Activated CD8-positive, alpha-beta T cell treated with anti-CD3 and anti-CD28 coated beads for 36 hours (primary cell): ENCODE data around the gene SPAG16. TPM values are rescaled to one million over a fixed set of nuclear protein-coding genes. Genes with fewer than 3 reads are reported as not detected.

ENCODE experiments used
- ATAC-seq: fragments of 200-7000 bp; cut with Tn5 transposase; one replicate; pipeline ENCODE4 v1.10.0; 2021; ENCODE audit warnings: mild to moderate bottlenecking, moderate library complexity
- CTCF ChIA-PET: fragments of 350-600 bp; sonication (Branson Sonifier 250); formaldehyde crosslinking; loops from one replicate; lab custom pipeline; 2021; ENCODE audit warnings: antibody characterized with exemption; lab: Charles Lee
- POLR2A ChIA-PET: fragments of 350-600 bp; sonication (Branson Sonifier 250); formaldehyde crosslinking; loops from one replicate; lab custom pipeline; 2021; ENCODE audit warnings: antibody characterized with exemption; lab: Charles Lee
- DNase-seq: peaks from one replicate; pipeline ENCODE4 v3.0.0-alpha.2; 2020
- H3K27ac Mint-ChIP-seq: one replicate; pipeline ENCODE4 v1.8.0; 2021; ENCODE audit warnings: mild to moderate bottlenecking, mixed read lengths
- H3K27me3 Mint-ChIP-seq: one replicate; pipeline ENCODE4 v1.8.0; 2021; ENCODE audit warnings: mixed read lengths
- H3K36me3 Mint-ChIP-seq: one replicate; pipeline ENCODE4 v1.8.0; 2021; ENCODE audit warnings: low read depth, mixed read lengths
- H3K4me1 Mint-ChIP-seq: one replicate; pipeline ENCODE4 v1.8.0; 2021; ENCODE audit warnings: low read depth, mixed read lengths
- H3K4me3 Mint-ChIP-seq: one replicate; pipeline ENCODE4 v1.8.0; 2021; ENCODE audit warnings: mild to moderate bottlenecking, moderate library complexity, mixed read lengths
- H3K9me3 Mint-ChIP-seq: one replicate; pipeline ENCODE4 v1.8.0; 2021; ENCODE audit warnings: mixed read lengths
- CTCF ChIP-seq: fragments of 200-600 bp; IDR thresholded peaks from one replicate; pipeline ENCODE4 v1.8.0; 2022; ENCODE audit warnings: antibody characterized with exemption, mild to moderate bottlenecking
- intact Hi-C: fragments of 100-400 bp; cut with micrococcal nuclease; formaldehyde crosslinking; loops from one replicate; pipeline ENCODE4 v1.10.0; 2022
- total RNA-seq, 2 experiments: library from RNA; stranded (reverse); gene quantifications; one replicate each; pipeline ENCODE4 v1.2.3, GENCODE V29; 2021

Gene SPAG16
- total RNA-seq, 2 experiments from 2014 or later: 9.4 to 11.7 TPM

GRCh38 chr2:213562539-213563180 is 278.4 kb downstream of the SPAG16 start:
- Mint-ChIP-seq H3K36me3 (no peaks in the 10 kb centered on the region), H3K27ac (no peak overlapping the region), H3K4me1 (no peaks in the 10 kb centered on the region), H3K4me3 (no peak overlapping the region), H3K27me3 (no peaks in the 10 kb centered on the region), H3K9me3 (no peaks in the 10 kb centered on the region)
- ATAC-seq (no peak), DNase-seq (no peak)
- intact Hi-C loops: no loop called here
- TF ChIP-seq CTCF: no peak
- POLR2A ChIA-PET: no interaction called here
- CTCF ChIA-PET: no interaction called here

GRCh38 chr2:213566846-213567245 is 282.6 kb downstream of the SPAG16 start:
- H3K4me1 Mint-ChIP-seq: no peaks in the 10 kb centered on the region
- H3K27ac Mint-ChIP-seq: no peak overlapping the region
- POLR2A ChIA-PET: no interaction called here
- DNase-seq (no peak), ATAC-seq (no peak)
- H3K9me3 Mint-ChIP-seq: no peaks in the 10 kb centered on the region
- no peaks in the 10 kb centered on the region for H3K36me3 Mint-ChIP-seq
- TF ChIP-seq CTCF: no peak
- intact Hi-C loops: no loop called here
- CTCF ChIA-PET: no interaction called here
- no peak overlapping the region for H3K4me3 Mint-ChIP-seq
- no peaks in the 10 kb centered on the region for H3K27me3 Mint-ChIP-seq

GRCh38 chr2:213609570-213610170 is 325.4 kb downstream of the SPAG16 start:
- ChIA-PET POLR2A (no interaction called here), CTCF (no interaction called here)
- Mint-ChIP-seq H3K27me3 (no peaks in the 10 kb centered on the region), H3K36me3 (no peaks in the 10 kb centered on the region), H3K27ac (no peak overlapping the region), H3K4me3 (no peak overlapping the region), H3K4me1 (no peaks in the 10 kb centered on the region), H3K9me3 (peaks cover 1% of the 10 kb centered on the region)
- DNase-seq (no peak), ATAC-seq (no peak)
- intact Hi-C loops: no loop called here
- TF ChIP-seq CTCF: no peak

GRCh38 chr2:213627054-213627710 is 342.9 kb downstream of the SPAG16 start:
- ChIA-PET POLR2A (no interaction called here), CTCF (no interaction called here)
- ATAC-seq (no peak), DNase-seq (no peak)
- TF ChIP-seq CTCF: no peak
- H3K36me3 Mint-ChIP-seq: no peaks in the 10 kb centered on the region
- no peaks in the 10 kb centered on the region for H3K27me3 Mint-ChIP-seq
- H3K4me3 Mint-ChIP-seq: no peak overlapping the region
- H3K4me1 Mint-ChIP-seq: no peaks in the 10 kb centered on the region
- H3K9me3 Mint-ChIP-seq: peaks cover 2% of the 10 kb centered on the region
- no peak overlapping the region for H3K27ac Mint-ChIP-seq
- intact Hi-C loops: no loop called here

GRCh38 chr2:213627835-213628460 is 343.7 kb downstream of the SPAG16 start:
- POLR2A ChIA-PET: no interaction called here
- ATAC-seq (no peak), DNase-seq (no peak)
- H3K4me3 Mint-ChIP-seq: no peak overlapping the region
- no peaks in the 10 kb centered on the region for H3K4me1 Mint-ChIP-seq
- no peaks in the 10 kb centered on the region for H3K36me3 Mint-ChIP-seq
- H3K27me3 Mint-ChIP-seq: no peaks in the 10 kb centered on the region
- no peak for TF ChIP-seq CTCF
- CTCF ChIA-PET: no interaction called here
- H3K9me3 Mint-ChIP-seq: peaks cover 8% of the 10 kb centered on the region
- intact Hi-C loops: no loop called here
- no peak overlapping the region for H3K27ac Mint-ChIP-seq
